ENCODE measurements around the gene CDC123. TPM values are rescaled to one million over a fixed set of nuclear protein-coding genes. Genes with fewer than 3 reads are reported as not detected.

CDC123 gene
- polyA plus RNA-seq, 1 donor (not counting 4 experiments of a cell fraction or from before 2014, with no cell fraction given), result 146 TPM

- Histone ChIP-seq H3K9me1 (ENCODE audit: control insufficient read depth, extremely low read depth, insufficient read depth, low read length) (no peaks in the 10 kb centered on the region), H3K4me1 (ENCODE audit: control insufficient read depth, extremely low read depth, insufficient read depth, low read length) (peaks cover 9% of the 10 kb centered on the region), H3K36me3 (ENCODE audit: control insufficient read depth in 2 of 2, extremely low read depth in 1 of 2, insufficient read depth in 2 of 2, low read length in 2 of 2) (peaks cover 21 to 23% of the 10 kb centered on the region in 2 experiments), H3K9ac (ENCODE audit: control insufficient read depth, extremely low read depth, insufficient read depth, low read length) (no peak overlapping the region), H3K4me3 (ENCODE audit: control insufficient read depth in 2 of 3, extremely low read depth in 1 of 3, insufficient read depth in 2 of 3, low read depth in 1 of 3, low read length in 3 of 3) (no peak overlapping the region), H4K20me1 (ENCODE audit: control insufficient read depth, extremely low read depth, insufficient read depth, low read length) (no peaks in the 10 kb centered on the region), H3K79me2 (ENCODE audit: control insufficient read depth, insufficient read depth, low read length) (no peaks in the 10 kb centered on the region), H3K27ac (ENCODE audit: control insufficient read depth, insufficient read depth, low read length) (no peak overlapping the region), H2AFZ (ENCODE audit: control insufficient read depth, low read length) (no peak overlapping the region), H3K9me3 (ENCODE audit: control insufficient read depth, low read depth, low read length) (no peaks in the 10 kb centered on the region), H3K27me3 (ENCODE audit: control insufficient read depth, extremely low read depth, insufficient read depth, low read length) (no peaks in the 10 kb centered on the region), H3K4me2 (ENCODE audit: control insufficient read depth, extremely low read depth, insufficient read depth, low read depth, low read length) (no peak overlapping the region)
- dilution Hi-C loops (cut with MboI; ENCODE audit: extremely low pct_ligation_motif_present, low sequenced_read_pairs), result no loop called here
- TF ChIP-seq CTCF (optimal IDR thresholded peaks at IDR 0.05 in 1 of 3, IDR thresholded peaks at IDR 0.05 in 1 of 3, conservative IDR thresholded peaks at IDR 0.05 in 1 of 3; ENCODE audit: extremely low read depth in 1 of 3, insufficient read depth in 2 of 3, low read length in 3 of 3) (no peak), EZH2 (IDR thresholded peaks at IDR 0.05; ENCODE audit: low read length) (no peak)
- no peak for DNase-seq (ENCODE audit: low read depth, low spot score)
- no peak for FAIRE-seq
Observed at GRCh38 chr10:12177642-12178041, 18.3 kb upstream of the CDC123 start.

DNA sequence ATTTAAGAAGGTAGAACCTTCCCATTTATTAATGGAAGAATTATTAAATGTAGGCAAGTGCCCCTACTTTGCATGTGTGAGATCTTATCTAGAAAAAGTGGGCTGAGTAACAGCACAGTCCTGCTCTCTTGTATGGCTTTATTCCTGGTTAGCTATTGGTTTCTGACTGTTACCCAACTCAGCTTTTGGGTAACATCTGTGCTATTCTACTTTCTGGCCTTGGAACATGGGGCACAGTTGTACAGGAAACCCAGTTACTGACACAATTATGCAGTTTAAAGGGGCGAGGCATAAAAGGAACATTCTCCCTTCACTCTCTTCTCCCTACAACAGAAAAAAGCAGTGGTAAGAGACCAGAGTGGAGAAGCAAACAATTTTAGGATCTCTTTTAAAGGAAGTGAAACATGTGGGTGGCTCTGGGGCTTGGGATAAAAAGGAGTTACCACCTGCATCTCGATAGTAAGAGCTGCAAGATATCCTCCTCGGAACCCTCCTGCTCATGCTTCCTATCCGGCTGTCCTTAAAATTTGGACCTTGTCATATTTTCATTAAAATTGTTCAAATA, 16.3 kb upstream of the CDC123 start:
- TF ChIP-seq EZH2 (IDR thresholded peaks at IDR 0.05; ENCODE audit: low read length) (no peak), CTCF (optimal IDR thresholded peaks at IDR 0.05 in 1 of 3, IDR thresholded peaks at IDR 0.05 in 1 of 3, conservative IDR thresholded peaks at IDR 0.05 in 1 of 3; ENCODE audit: extremely low read depth in 1 of 3, insufficient read depth in 2 of 3, low read length in 3 of 3) (no peak)
- Histone ChIP-seq H3K9me1 (ENCODE audit: control insufficient read depth, extremely low read depth, insufficient read depth, low read length) (no peaks in the 10 kb centered on the region), H3K9ac (ENCODE audit: control insufficient read depth, extremely low read depth, insufficient read depth, low read length) (no peak overlapping the region), H3K9me3 (ENCODE audit: control insufficient read depth, low read depth, low read length) (no peaks in the 10 kb centered on the region), H2AFZ (ENCODE audit: control insufficient read depth, low read length) (no peak overlapping the region), H3K4me2 (ENCODE audit: control insufficient read depth, extremely low read depth, insufficient read depth, low read depth, low read length) (no peak overlapping the region), H3K27ac (ENCODE audit: control insufficient read depth, insufficient read depth, low read length) (no peak overlapping the region), H3K27me3 (ENCODE audit: control insufficient read depth, extremely low read depth, insufficient read depth, low read length) (no peaks in the 10 kb centered on the region), H3K36me3 (ENCODE audit: control insufficient read depth in 2 of 2, extremely low read depth in 1 of 2, insufficient read depth in 2 of 2, low read length in 2 of 2) (peaks cover 16 to 18% of the 10 kb centered on the region in 2 experiments), H3K79me2 (ENCODE audit: control insufficient read depth, insufficient read depth, low read length) (no peaks in the 10 kb centered on the region), H3K4me3 (ENCODE audit: control insufficient read depth in 2 of 3, extremely low read depth in 1 of 3, insufficient read depth in 2 of 3, low read depth in 1 of 3, low read length in 3 of 3) (no peak overlapping the region), H4K20me1 (ENCODE audit: control insufficient read depth, extremely low read depth, insufficient read depth, low read length) (no peaks in the 10 kb centered on the region), H3K4me1 (ENCODE audit: control insufficient read depth, extremely low read depth, insufficient read depth, low read length) (peaks cover 9% of the 10 kb centered on the region)
- FAIRE-seq (no peak), DNase-seq (ENCODE audit: low read depth, low spot score) (no peak)
- dilution Hi-C loops (cut with MboI; ENCODE audit: extremely low pct_ligation_motif_present, low sequenced_read_pairs), result no loop called here

Data from keratinocyte (primary cell).